ENCODE results near the gene SARM1. TPM values are rescaled to one million over a fixed set of nuclear protein-coding genes. Genes with fewer than 3 reads are reported as not detected.

SARM1 gene
- total RNA-seq, 1 experiment from 2014 or later = 32.8 TPM

- no peaks in the 10 kb centered on the region for H3K9me3 Mint-ChIP-seq (ENCODE audit: unreplicated experiment)
- H3K36me3 ChIP-seq (ENCODE audit: control insufficient read depth, insufficient read depth, low read length) = peaks cover 9% of the 10 kb centered on the region
- H3K27ac Mint-ChIP-seq (ENCODE audit: unreplicated experiment) = peak overlapping the region; percentile 98
- TF ChIP-seq CTCF (IDR thresholded peaks at IDR 0.05; ENCODE audit: insufficient read depth in 1 of 2, low read depth in 1 of 2, low read length in 1 of 2, severe bottlenecking in 1 of 2, unreplicated experiment in 1 of 2) = no peak
- H3K4me1 ChIP-seq = peaks cover 27% of the 10 kb centered on the region
- peaks cover 33% of the 10 kb centered on the region for H3K4me1 Mint-ChIP-seq (ENCODE audit: low read depth, unreplicated experiment)
- BruUV-seq (replicated peaks) = no TSS peak
- H3K4me3 Mint-ChIP-seq (ENCODE audit: unreplicated experiment) = peak overlapping the region; percentile 97
- H3K9me3 ChIP-seq = no peaks in the 10 kb centered on the region
- POLR2A ChIA-PET = interaction anchor here (2.5 to 3.0 kb wide), 5 partner anchors 10 to 36 kb away, joined by 11 to 139 read pairs (median 75); partner anchors contain the start of genes POLDIP2, SARM1, TMEM97 and VTN
- intact Hi-C loops (cut with micrococcal nuclease; ENCODE audit: unreplicated experiment) = loop anchor here (10.0 kb wide), 1 partner anchor 241 kb away; the partner anchor contains the start of genes ALDOC and PIGS
- CTCF ChIA-PET = interaction anchor here (2.4 to 3.0 kb wide), 6 partner anchors 15 to 106 kb away, joined by 14 to 44 read pairs (median 36); partner anchors contain the start of genes POLDIP2, SARM1, TMEM97 and VTN
- H3K27me3 Mint-ChIP-seq (ENCODE audit: insufficient read depth, unreplicated experiment) = no peaks in the 10 kb centered on the region
- peak in 1 of 2 experiments; percentile 21 for DNase-seq
- H3K36me3 Mint-ChIP-seq (ENCODE audit: insufficient read depth, unreplicated experiment) = peaks cover 77% of the 10 kb centered on the region
- peak overlapping the region; percentile 86 for H3K4me3 ChIP-seq (ENCODE audit: low read depth, low read length)
- no peaks in the 10 kb centered on the region for H3K27me3 ChIP-seq (replicated peaks; ENCODE audit: control insufficient read depth, insufficient read depth, low read length)
Measured at GRCh38 chr17:28334171-28334570, 37.3 kb upstream of the SARM1 start.

DNA sequence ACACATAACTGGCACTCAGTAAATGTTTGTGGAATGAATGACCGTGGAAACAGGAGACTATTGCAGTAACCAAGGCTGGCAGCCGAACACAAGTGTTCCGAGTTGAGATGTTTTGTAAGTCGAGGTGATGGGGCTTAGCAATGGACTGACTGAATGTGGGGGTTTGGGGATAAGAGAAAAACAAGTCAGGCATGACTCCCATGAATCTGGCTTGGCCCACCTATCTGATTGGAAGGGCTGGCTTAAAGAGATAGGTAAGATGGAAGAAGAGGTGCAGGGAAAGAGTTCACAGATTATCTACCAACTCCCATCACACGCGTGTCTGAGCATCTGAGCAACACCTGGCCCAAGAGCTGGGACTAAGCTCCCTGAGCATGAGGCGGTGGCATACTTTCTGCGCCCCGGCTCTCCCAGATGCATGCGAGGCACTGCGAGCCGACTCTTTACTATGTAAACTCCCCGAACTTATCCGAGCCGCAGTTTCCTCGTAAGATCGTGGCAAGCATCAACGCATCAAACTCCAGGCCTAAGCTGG is 36.8 kb upstream of the SARM1 start:
- Mint-ChIP-seq H3K27me3 (ENCODE audit: insufficient read depth, unreplicated experiment) (no peaks in the 10 kb centered on the region), H3K9me3 (ENCODE audit: unreplicated experiment) (no peaks in the 10 kb centered on the region), H3K4me3 (ENCODE audit: unreplicated experiment) (peak overlapping the region; percentile 97), H3K4me1 (ENCODE audit: low read depth, unreplicated experiment) (peaks cover 33% of the 10 kb centered on the region), H3K36me3 (ENCODE audit: insufficient read depth, unreplicated experiment) (peaks cover 77% of the 10 kb centered on the region), H3K27ac (ENCODE audit: unreplicated experiment) (peak overlapping the region; percentile 98)
- TF ChIP-seq CTCF (IDR thresholded peaks at IDR 0.05; ENCODE audit: insufficient read depth in 1 of 2, low read depth in 1 of 2, low read length in 1 of 2, severe bottlenecking in 1 of 2, unreplicated experiment in 1 of 2) = no peak
- ChIA-PET CTCF (interaction anchor here (0.8 to 3.0 kb wide), 21 partner anchors 9 to 312 kb away, joined by 3 to 44 read pairs (median 8); partner anchors contain the start of genes PIGS, POLDIP2, SARM1 and TMEM97), POLR2A (interaction anchor here (0.9 to 3.0 kb wide), 23 partner anchors 9 to 617 kb away, joined by 3 to 139 read pairs (median 10); partner anchors contain the start of genes PHF12, POLDIP2, RPL23A and SARM1)
- intact Hi-C loops (cut with micrococcal nuclease; ENCODE audit: unreplicated experiment) = loop anchor here (1.0 to 10.0 kb wide), 6 partner anchors 14 to 292 kb away; partner anchors contain the start of genes ALDOC, NLK, PIGS and POLDIP2
- Histone ChIP-seq H3K27me3 (replicated peaks; ENCODE audit: control insufficient read depth, insufficient read depth, low read length) (no peaks in the 10 kb centered on the region), H3K9me3 (no peaks in the 10 kb centered on the region), H3K36me3 (ENCODE audit: control insufficient read depth, insufficient read depth, low read length) (peaks cover 7% of the 10 kb centered on the region), H3K4me3 (ENCODE audit: low read depth, low read length) (peak overlapping the region; percentile 86), H3K4me1 (peaks cover 27% of the 10 kb centered on the region)
- DNase-seq = no peak
- BruUV-seq (replicated peaks) = TSS peak; percentile 20

DNA sequence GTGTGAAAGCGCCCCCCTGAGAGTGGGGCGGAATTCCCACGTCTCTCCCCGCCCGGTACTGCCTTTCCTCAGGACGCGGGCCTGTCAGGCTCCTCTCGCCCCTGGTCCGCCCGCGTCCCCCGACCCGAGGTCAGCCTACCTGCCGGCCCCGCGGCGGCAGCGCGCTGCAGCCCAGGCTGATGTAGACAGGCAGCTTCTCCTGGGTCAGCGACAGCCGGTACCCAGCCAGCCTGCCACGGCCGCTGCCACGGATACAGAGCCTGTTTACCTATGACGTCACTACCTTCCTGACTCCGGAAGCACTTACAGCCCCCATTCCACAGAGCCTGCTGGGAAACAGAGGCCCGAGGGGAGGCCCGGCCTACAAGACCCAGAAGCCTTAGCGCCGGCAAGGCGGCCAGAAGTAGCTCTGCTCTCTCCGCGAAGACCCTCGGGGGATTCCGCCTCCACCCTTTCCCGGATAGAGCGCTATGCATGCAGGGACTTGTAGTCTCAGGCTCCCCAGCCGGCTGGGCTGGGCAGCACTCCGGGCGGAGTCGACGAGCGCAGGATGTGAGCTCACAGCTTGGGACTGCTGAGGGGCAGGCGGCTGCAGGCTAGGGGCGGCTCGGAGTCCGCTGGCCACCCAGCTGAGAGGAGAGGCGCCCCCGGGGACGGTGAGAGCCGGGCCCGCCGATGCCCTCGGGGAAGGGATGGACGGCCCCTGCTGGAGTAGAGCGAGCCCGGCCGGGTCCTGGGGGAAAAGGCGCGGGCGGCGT is 36.1 kb upstream of the SARM1 start, which contains the start of the genes IFT20 and TNFAIP1:
Gene IFT20, minus strand, starts transcription at position 272 of the 758 bp plus-strand sequence. CDS start 3,487 bp downstream, outside the sequence.
Gene TNFAIP1, plus strand, starts transcription at position 561 of the 758 bp plus-strand sequence. CDS start 3,761 bp downstream, outside the sequence.
- ChIA-PET POLR2A (interaction anchor here (0.6 to 3.0 kb wide), 37 partner anchors 9 to 626 kb away, joined by 3 to 139 read pairs (median 7); partner anchors contain the start of genes ALDOC, PHF12, POLDIP2 and RPL23A), CTCF (interaction anchor here (0.6 to 3.0 kb wide), 32 partner anchors 8 to 533 kb away, joined by 3 to 44 read pairs (median 6); partner anchors contain the start of genes PIGS, POLDIP2, SARM1 and TMEM97)
- intact Hi-C loops (cut with micrococcal nuclease; ENCODE audit: unreplicated experiment) = loop anchor here (1.0 to 10.0 kb wide), 6 partner anchors 15 to 293 kb away; partner anchors contain the start of genes ALDOC, NLK, PIGS and POLDIP2
- Histone ChIP-seq H3K27me3 (replicated peaks; ENCODE audit: control insufficient read depth, insufficient read depth, low read length) (no peaks in the 10 kb centered on the region), H3K9me3 (no peaks in the 10 kb centered on the region), H3K4me1 (peaks cover 27% of the 10 kb centered on the region), H3K4me3 (ENCODE audit: low read depth, low read length) (peak within 1 kb of the TSS; percentile 86), H3K36me3 (ENCODE audit: control insufficient read depth, insufficient read depth, low read length) (peaks cover 7% of the 10 kb centered on the region)
- H3K4me3 Mint-ChIP-seq (ENCODE audit: unreplicated experiment) = peak within 1 kb of the TSS; percentile 97
- TF ChIP-seq CTCF (IDR thresholded peaks at IDR 0.05; ENCODE audit: insufficient read depth in 1 of 2, low read depth in 1 of 2, low read length in 1 of 2, severe bottlenecking in 1 of 2, unreplicated experiment in 1 of 2) = no peak
- H3K27me3 Mint-ChIP-seq (ENCODE audit: insufficient read depth, unreplicated experiment) = no peaks in the 10 kb centered on the region
- DNase-seq = peak; percentile 100
- H3K9me3 Mint-ChIP-seq (ENCODE audit: unreplicated experiment) = no peaks in the 10 kb centered on the region
- peaks cover 33% of the 10 kb centered on the region for H3K4me1 Mint-ChIP-seq (ENCODE audit: low read depth, unreplicated experiment)
- BruUV-seq (replicated peaks) = no TSS peak
- H3K27ac Mint-ChIP-seq (ENCODE audit: unreplicated experiment) = peak within 1 kb of the TSS; percentile 98
- H3K36me3 Mint-ChIP-seq (ENCODE audit: insufficient read depth, unreplicated experiment) = peaks cover 77% of the 10 kb centered on the region
